Activated naive CD8-positive, alpha-beta T cell treated with anti-CD3 and anti-CD28 coated beads, Interleukin-2, amount 50 U/mL, for 24 hours (primary cell): ENCODE measurements around the gene EXOSC6.
"Not testable (repeated sequence)": the region's sequence is repeated elsewhere in the genome, so short reads cannot be mapped to it uniquely, and the experiment has no call there.

Experiments used
- ATAC-seq: fragments of 150-1000 bp; cut with Tn5 transposase; one replicate; pipeline ENCODE4 v1.10.0; 2021
- DNase-seq: peaks from one replicate; pipeline ENCODE4 v3.0.0; 2021
- H3K27ac Mint-ChIP-seq: one replicate; pipeline ENCODE4 v1.8.0; 2021; ENCODE audit warnings: mild to moderate bottlenecking, mixed read lengths
- H3K27me3 Mint-ChIP-seq: one replicate; pipeline ENCODE4 v1.8.0; 2021; ENCODE audit warnings: mixed read lengths
- H3K36me3 Mint-ChIP-seq: one replicate; pipeline ENCODE4 v1.8.0; 2021; ENCODE audit warnings: low read depth, mixed read lengths
- H3K4me1 Mint-ChIP-seq: one replicate; pipeline ENCODE4 v1.8.0; 2021; ENCODE audit warnings: mixed read lengths
- H3K4me3 Mint-ChIP-seq: one replicate; pipeline ENCODE4 v1.8.0; 2021; ENCODE audit warnings: mild to moderate bottlenecking, moderate library complexity, mixed read lengths
- H3K9me3 Mint-ChIP-seq: one replicate; pipeline ENCODE4 v1.8.0; 2021; ENCODE audit warnings: mixed read lengths

Gene EXOSC6

GRCh38 chr16:70231831-70232230 is 19.9 kb downstream of the EXOSC6 start:
- H3K27me3 Mint-ChIP-seq, ATAC-seq, H3K4me3 Mint-ChIP-seq, H3K4me1 Mint-ChIP-seq, H3K9me3 Mint-ChIP-seq, DNase-seq: not testable (repeated sequence)
- Mint-ChIP-seq H3K27ac (peak overlapping the region; percentile 13), H3K36me3 (peaks cover 24% of the 10 kb centered on the region)

- not testable (repeated sequence) for ATAC-seq, H3K27ac Mint-ChIP-seq, DNase-seq, H3K4me3 Mint-ChIP-seq, H3K9me3 Mint-ChIP-seq, H3K4me1 Mint-ChIP-seq, H3K27me3 Mint-ChIP-seq
- peaks cover 16% of the 10 kb centered on the region for H3K36me3 Mint-ChIP-seq
These were observed 25.7 kb downstream of the EXOSC6 start for GRCh38 chr16:70226024-70226423.

DNA sequence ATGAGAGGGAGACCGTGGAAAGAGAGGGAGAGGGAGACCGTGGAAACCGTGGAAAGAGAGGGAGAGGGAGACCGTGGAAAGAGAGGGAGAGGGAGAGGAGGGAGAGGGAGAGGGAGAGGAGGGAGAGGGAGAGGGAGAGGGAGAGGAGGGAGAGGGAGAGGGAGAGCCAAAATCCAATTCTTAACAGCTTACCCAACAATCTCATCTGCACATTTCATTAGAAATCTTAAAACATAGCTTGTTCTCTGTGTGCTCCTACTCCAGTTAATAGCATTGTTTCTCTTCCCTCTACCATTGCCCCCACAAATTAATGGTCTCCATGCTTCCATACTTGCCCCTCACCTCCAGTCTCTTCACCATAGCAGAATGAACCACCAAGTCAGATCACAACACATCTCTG is 26.3 kb downstream of the EXOSC6 start:
- DNase-seq, ATAC-seq, H3K27ac Mint-ChIP-seq, H3K4me1 Mint-ChIP-seq, H3K4me3 Mint-ChIP-seq, H3K27me3 Mint-ChIP-seq, H3K9me3 Mint-ChIP-seq: not testable (repeated sequence)
- H3K36me3 Mint-ChIP-seq, result peaks cover 16% of the 10 kb centered on the region

GRCh38 chr16:70224645-70225044 is 27.1 kb downstream of the EXOSC6 start:
- peaks cover 19% of the 10 kb centered on the region for H3K36me3 Mint-ChIP-seq
- H3K9me3 Mint-ChIP-seq, H3K27ac Mint-ChIP-seq: not testable (repeated sequence)

DNA sequence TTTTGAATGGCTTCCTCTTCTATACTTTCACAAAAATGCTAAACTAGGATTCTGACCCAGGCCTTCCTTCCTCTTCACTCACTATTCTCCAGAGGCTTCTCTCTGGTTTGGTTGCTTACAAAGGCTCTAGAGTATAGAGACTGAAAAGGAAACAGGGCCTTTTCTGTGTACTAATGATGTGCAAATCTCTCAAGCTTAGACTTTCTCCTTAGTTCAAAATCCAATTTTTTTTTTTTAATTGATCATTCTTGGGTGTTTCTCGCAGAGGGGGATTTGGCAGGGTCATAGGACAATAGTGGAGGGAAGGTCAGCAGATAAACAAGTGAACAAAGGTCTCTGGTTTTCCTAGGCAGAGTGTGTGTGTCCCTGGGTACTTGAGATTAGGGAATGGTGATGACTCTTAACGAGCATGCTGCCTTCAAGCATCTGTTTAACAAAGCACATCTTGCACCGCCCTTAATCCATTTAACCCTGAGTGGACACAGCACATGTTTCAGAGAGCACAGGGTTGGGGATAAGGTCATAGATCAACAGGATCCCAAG is 27.7 kb downstream of the EXOSC6 start:
- peaks cover 22% of the 10 kb centered on the region for H3K36me3 Mint-ChIP-seq
- not testable (repeated sequence) for H3K9me3 Mint-ChIP-seq, DNase-seq, H3K27ac Mint-ChIP-seq, H3K4me1 Mint-ChIP-seq, H3K27me3 Mint-ChIP-seq, ATAC-seq, H3K4me3 Mint-ChIP-seq

More at GRCh38 chr16:70224645-70225044, 27.1 kb downstream of the EXOSC6 start:
- H3K4me1 Mint-ChIP-seq, ATAC-seq, H3K4me3 Mint-ChIP-seq, H3K27me3 Mint-ChIP-seq, DNase-seq: not testable (repeated sequence)

DNA sequence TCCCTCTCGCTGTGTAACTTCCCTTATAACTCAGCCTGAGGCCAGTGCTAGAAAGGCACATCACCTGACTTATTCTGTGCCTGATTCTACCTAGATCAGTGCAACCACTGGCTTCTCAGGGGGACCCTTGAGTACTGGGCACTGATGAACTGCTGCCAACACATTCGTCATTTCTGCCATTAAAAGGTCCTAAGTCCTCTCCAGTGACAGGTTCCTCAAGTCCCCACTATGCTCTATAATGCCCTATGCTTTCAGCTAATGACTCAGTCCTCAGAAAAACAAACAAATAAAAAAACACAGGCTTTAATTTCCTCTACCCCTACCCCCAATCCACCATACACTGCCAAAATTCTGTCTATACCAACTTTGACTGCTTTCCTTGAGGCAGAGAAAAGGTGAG is 28.5 kb downstream of the EXOSC6 start:
- peaks cover 21% of the 10 kb centered on the region for H3K36me3 Mint-ChIP-seq
- not testable (repeated sequence) for DNase-seq, H3K4me3 Mint-ChIP-seq, H3K27ac Mint-ChIP-seq, H3K9me3 Mint-ChIP-seq, H3K4me1 Mint-ChIP-seq, ATAC-seq, H3K27me3 Mint-ChIP-seq

DNA sequence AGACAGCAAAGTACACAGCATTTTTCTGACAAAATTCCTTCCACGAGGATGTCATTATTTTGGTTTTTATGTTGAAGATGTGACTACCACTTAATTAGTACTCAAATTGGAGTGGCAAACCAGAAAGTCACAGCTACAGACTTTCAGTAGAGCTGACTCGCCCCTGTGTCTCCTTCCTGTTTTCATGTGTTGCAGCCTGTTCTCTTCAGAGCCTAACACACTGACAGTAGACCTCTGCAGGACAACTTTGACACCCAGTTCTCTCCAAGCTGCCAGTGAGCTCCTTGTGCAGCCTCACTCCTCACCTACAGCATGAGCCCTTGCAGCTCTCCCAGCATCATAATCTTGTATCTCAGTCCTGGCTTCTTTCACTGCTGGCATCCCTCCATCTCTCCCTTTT is 29.2 kb downstream of the EXOSC6 start:
- H3K4me1 Mint-ChIP-seq, DNase-seq, H3K9me3 Mint-ChIP-seq, ATAC-seq, H3K27me3 Mint-ChIP-seq, H3K4me3 Mint-ChIP-seq: not testable (repeated sequence)
- Mint-ChIP-seq H3K36me3 (peaks cover 20% of the 10 kb centered on the region), H3K27ac (peak overlapping the region; percentile 49)

DNA sequence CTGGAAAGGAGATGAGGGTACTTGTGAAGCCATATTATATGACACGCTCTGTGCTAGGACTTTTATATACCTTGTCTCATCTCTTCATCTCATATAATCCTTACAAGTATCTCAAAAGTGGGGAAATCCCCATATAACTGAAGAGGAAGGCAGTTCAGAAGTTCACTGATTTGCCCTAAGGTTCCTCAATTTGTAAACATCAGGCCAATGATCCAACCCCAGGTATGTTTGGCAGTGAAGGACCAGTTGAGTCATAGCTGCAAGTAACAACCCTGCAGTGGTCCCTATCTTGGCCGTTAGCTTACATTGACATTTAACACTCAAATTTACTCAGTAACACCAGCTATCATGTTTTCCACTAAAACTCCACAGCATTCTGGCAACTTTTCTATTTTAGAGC is 33.2 kb downstream of the EXOSC6 start:
- not testable (repeated sequence) for H3K27ac Mint-ChIP-seq, H3K9me3 Mint-ChIP-seq, H3K27me3 Mint-ChIP-seq, H3K4me3 Mint-ChIP-seq, DNase-seq, ATAC-seq, H3K4me1 Mint-ChIP-seq
- peaks cover 20% of the 10 kb centered on the region for H3K36me3 Mint-ChIP-seq

GRCh38 chr16:70206382-70206781 is 45.4 kb downstream of the EXOSC6 start:
- ATAC-seq, DNase-seq, H3K4me3 Mint-ChIP-seq, H3K27ac Mint-ChIP-seq, H3K27me3 Mint-ChIP-seq, H3K4me1 Mint-ChIP-seq, H3K9me3 Mint-ChIP-seq: not testable (repeated sequence)
- peaks cover 22% of the 10 kb centered on the region for H3K36me3 Mint-ChIP-seq

DNA sequence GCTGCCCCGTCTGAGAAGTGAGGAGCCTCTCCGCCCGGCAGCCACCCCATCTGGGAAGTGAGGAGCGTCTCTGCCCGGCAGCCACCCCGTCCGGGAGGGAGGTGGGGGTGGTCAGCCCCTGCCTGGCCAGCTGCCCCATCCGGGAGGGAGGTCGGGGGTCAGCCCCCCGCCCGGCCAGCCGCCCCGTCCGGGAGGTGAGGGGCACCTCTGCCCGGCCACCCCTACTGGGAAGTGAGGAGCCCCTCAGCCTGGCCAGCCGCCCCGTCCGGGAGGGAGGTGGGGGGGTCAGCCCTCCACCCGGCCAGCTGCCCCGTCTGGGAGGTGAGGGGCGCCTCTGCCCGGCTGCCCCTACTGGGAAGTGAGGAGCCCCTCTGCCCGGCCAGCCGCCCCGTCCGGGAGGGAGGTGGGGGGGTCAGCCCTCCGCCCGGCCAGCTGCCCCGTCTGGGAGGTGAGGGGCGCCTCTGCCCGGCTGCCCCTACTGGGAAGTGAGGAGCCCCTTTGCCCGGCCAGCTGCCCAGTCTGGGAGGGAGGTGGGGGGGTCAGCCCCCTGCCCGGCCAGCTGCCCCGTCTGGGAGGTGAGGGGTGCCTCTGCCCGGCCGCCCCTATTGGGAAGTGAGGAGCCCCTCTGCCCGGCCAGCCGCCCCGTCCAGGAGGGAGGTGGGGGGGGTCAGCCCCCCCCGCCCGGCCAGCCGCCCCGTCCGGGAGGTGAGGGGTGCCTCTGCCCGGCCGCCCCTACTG is 46.9 kb downstream of the EXOSC6 start:
- H3K4me3 Mint-ChIP-seq, H3K27ac Mint-ChIP-seq, H3K4me1 Mint-ChIP-seq, DNase-seq, ATAC-seq, H3K27me3 Mint-ChIP-seq, H3K9me3 Mint-ChIP-seq: not testable (repeated sequence)
- H3K36me3 Mint-ChIP-seq, result peaks cover 16% of the 10 kb centered on the region

DNA sequence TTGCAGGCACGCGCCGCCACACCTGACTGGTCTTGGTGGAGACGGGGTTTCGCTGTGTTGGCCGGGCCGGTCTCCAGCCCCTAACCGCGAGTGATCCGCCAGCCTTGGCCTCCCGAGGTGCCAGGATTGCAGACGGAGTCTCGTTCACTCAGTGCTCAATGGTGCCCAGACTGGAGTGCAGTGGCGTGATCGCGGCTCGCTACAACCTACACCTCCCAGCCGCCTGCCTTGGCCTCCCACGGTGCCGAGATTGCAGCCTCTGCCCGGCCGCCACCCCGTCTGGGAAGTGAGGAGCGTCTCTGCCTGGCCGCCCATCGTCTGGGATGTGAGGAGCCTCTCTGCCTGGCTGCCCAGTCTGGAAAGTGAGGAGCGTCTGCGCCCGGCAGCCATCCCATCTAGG is 47.7 kb downstream of the EXOSC6 start:
- H3K4me3 Mint-ChIP-seq, H3K4me1 Mint-ChIP-seq, H3K27ac Mint-ChIP-seq, H3K9me3 Mint-ChIP-seq, ATAC-seq, DNase-seq, H3K27me3 Mint-ChIP-seq: not testable (repeated sequence)
- peaks cover 13% of the 10 kb centered on the region for H3K36me3 Mint-ChIP-seq

DNA sequence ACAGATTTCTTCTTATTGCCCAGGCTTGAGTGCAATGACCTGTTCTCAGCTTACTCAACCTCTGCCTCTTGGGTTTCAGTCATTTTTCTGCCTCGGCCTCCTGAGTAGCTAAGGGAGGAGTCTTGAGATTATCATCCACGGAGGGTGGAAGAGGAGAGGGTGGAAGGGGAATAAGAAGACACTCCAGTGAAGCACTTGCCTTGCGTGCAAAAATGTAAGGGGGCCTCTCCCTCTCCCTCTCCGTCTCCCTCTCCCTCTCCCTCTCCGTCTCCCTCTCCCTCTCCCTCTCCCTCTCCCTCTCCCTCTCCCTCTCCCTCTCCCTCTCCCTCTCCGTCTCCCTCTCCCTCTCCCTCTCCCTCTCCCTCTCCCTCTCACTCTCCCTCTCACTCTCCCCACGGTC is 48.2 kb downstream of the EXOSC6 start:
- ATAC-seq, H3K4me1 Mint-ChIP-seq, H3K4me3 Mint-ChIP-seq, H3K9me3 Mint-ChIP-seq, H3K27me3 Mint-ChIP-seq, DNase-seq, H3K27ac Mint-ChIP-seq: not testable (repeated sequence)
- peaks cover 13% of the 10 kb centered on the region for H3K36me3 Mint-ChIP-seq

DNA sequence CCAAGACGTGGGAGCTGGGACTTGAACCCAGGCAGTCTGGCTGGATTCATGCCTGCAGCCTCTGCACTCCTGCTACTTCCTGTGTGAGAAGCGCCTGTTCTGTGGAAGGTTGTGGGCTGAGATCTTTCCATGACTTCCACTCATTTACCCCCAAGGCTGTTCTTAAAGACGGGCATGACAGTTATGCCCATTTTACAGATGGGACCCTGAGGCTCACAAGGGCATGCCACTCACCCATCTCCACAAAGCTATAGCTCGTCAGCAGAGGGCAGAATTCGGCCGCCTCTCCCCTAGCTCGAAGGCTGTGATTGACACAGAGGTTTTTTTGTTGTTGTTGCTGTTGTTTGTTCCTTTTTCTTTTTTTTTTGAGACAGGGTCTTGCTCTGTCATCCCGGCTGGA is 51.7 kb downstream of the EXOSC6 start:
- H3K9me3 Mint-ChIP-seq, DNase-seq, H3K27ac Mint-ChIP-seq, H3K27me3 Mint-ChIP-seq, H3K36me3 Mint-ChIP-seq, H3K4me1 Mint-ChIP-seq, H3K4me3 Mint-ChIP-seq, ATAC-seq: not testable (repeated sequence)

GRCh38 chr16:70199170-70199569 is 52.6 kb downstream of the EXOSC6 start:
- H3K4me3 Mint-ChIP-seq, DNase-seq, H3K36me3 Mint-ChIP-seq, H3K27me3 Mint-ChIP-seq, H3K9me3 Mint-ChIP-seq, H3K27ac Mint-ChIP-seq, H3K4me1 Mint-ChIP-seq, ATAC-seq: not testable (repeated sequence)

- not testable (repeated sequence) for ATAC-seq, H3K4me3 Mint-ChIP-seq, H3K27me3 Mint-ChIP-seq, H3K27ac Mint-ChIP-seq, H3K4me1 Mint-ChIP-seq, DNase-seq, H3K36me3 Mint-ChIP-seq, H3K9me3 Mint-ChIP-seq
These were observed 53.1 kb downstream of the EXOSC6 start for GRCh38 chr16:70198666-70199065.
